NCI-H446 (cell line): Measurements from ENCODE around the gene KCNC2.
A peak's percentile ranks its signal among the peaks of the same experiment; 100 is the strongest.
"Not testable (repeated sequence)": the region's sequence is repeated elsewhere in the genome, so short reads cannot be mapped to it uniquely, and the experiment has no call there.

Experiments
- DNase-seq, 2 experiments: peaks; one replicate each; lab custom pipeline; 2025; lab: John Stamatoyannopoulos, UW

The KCNC2 gene

GRCh38 chr12:75209812-75210138, at the start of gene KCNC2:
Gene KCNC2, minus strand, starts transcription at chr12:75209839.
- no peak for DNase-seq

GRCh38 chr12:75259143-75259542, 49.5 kb upstream of the KCNC2 start:
- DNase-seq = no peak

GRCh38 chr12:75257510-75257909, 47.9 kb upstream of the KCNC2 start:
- DNase-seq = no peak

- peak in 1 of 2 experiments; percentile 24 for DNase-seq
These were observed 35.5 kb upstream of the KCNC2 start for GRCh38 chr12:75245108-75245507.

GRCh38 chr12:75239987-75240386, 30.3 kb upstream of the KCNC2 start:
- no peak for DNase-seq

GRCh38 chr12:75236206-75236605, 26.6 kb upstream of the KCNC2 start:
- DNase-seq = no peak

- no peak for DNase-seq
These were observed 17.5 kb upstream of the KCNC2 start for GRCh38 chr12:75227132-75227531.

GRCh38 chr12:75212072-75212471, 2.4 kb upstream of the KCNC2 start:
- no peak for DNase-seq

GRCh38 chr12:75208856-75209811, 505 bp downstream of the KCNC2 start:
- DNase-seq = peak in 1 of 2 experiments; percentile 53

- DNase-seq = peak in 1 of 2 experiments; percentile 26
These were observed 2.1 kb downstream of the KCNC2 start for GRCh38 chr12:75207338-75208083.

GRCh38 chr12:75205558-75205957, 4.1 kb downstream of the KCNC2 start:
- DNase-seq = no peak

- no peak for DNase-seq
These were observed 12.8 kb downstream of the KCNC2 start for GRCh38 chr12:75196865-75197264.

GRCh38 chr12:75196408-75196807, 13.2 kb downstream of the KCNC2 start:
- no peak for DNase-seq

GRCh38 chr12:75194250-75194649, 15.4 kb downstream of the KCNC2 start:
- no peak for DNase-seq

- DNase-seq = no peak
These were observed 17.4 kb downstream of the KCNC2 start for GRCh38 chr12:75192196-75192595.

- DNase-seq = no peak
These were observed 18.8 kb downstream of the KCNC2 start for GRCh38 chr12:75190846-75191245.

GRCh38 chr12:75185881-75186280, 23.8 kb downstream of the KCNC2 start:
- not testable (repeated sequence) for DNase-seq

- DNase-seq = no peak
These were observed 25.1 kb downstream of the KCNC2 start for GRCh38 chr12:75184516-75184915.

GRCh38 chr12:75183967-75184366, 25.7 kb downstream of the KCNC2 start:
- DNase-seq = no peak

- peak; percentile 70 to 83 for DNase-seq
These were observed 31.6 kb downstream of the KCNC2 start for GRCh38 chr12:75177997-75178396.

GRCh38 chr12:75172611-75173010, 37.0 kb downstream of the KCNC2 start:
- peak in 1 of 2 experiments; percentile 26 for DNase-seq

- DNase-seq = peak in 1 of 2 experiments; percentile 30
These were observed 38.9 kb downstream of the KCNC2 start for GRCh38 chr12:75170640-75171185.

GRCh38 chr12:75162845-75163244, 46.8 kb downstream of the KCNC2 start:
- no peak for DNase-seq
